Stimulated activated effector memory CD8-positive, alpha-beta T cell treated with anti-CD3 and anti-CD28 coated beads, Interleukin-12 subunit alpha, Interleukin-12 subunit beta, amount 100 ng/mL, for 72 hours (primary cell): ENCODE data around the gene NDUFS6.

Experiments
- ATAC-seq: fragments of 150-1000 bp; cut with Tn5 transposase; 2 replicates; pipeline ENCODE4 v1.10.0; 2021
- DNase-seq, 2 donors: peaks; one replicate each; pipeline ENCODE4 v3.0.0; 2021 to 2022; ENCODE audit warnings: low spot score in 2 of 2
- H3K27ac Mint-ChIP-seq: one replicate; pipeline ENCODE4 v1.8.0; 2022; ENCODE audit warnings: mild to moderate bottlenecking, mixed read lengths
- H3K36me3 Mint-ChIP-seq: one replicate; pipeline ENCODE4 v1.8.0; 2022; ENCODE audit warnings: mild to moderate bottlenecking, mixed read lengths
- H3K4me1 Mint-ChIP-seq: one replicate; pipeline ENCODE4 v1.8.0; 2022; ENCODE audit warnings: mixed read lengths
- H3K4me3 Mint-ChIP-seq: one replicate; pipeline ENCODE4 v1.8.0; 2022; ENCODE audit warnings: mild to moderate bottlenecking, mixed read lengths
- H3K9me3 Mint-ChIP-seq: one replicate; pipeline ENCODE4 v1.8.0; 2022; ENCODE audit warnings: mixed read lengths

The NDUFS6 gene

GRCh38 chr5:1850324-1851154 lies 49.3 kb downstream of the NDUFS6 start:
- Mint-ChIP-seq H3K9me3 (no peaks in the 10 kb centered on the region), H3K36me3 (no peaks in the 10 kb centered on the region), H3K27ac (no peak overlapping the region), H3K4me1 (no peaks in the 10 kb centered on the region), H3K4me3 (no peak overlapping the region)
- no peak for DNase-seq
- no peak for ATAC-seq

GRCh38 chr5:1851290-1851934 lies 50.2 kb downstream of the NDUFS6 start:
- Mint-ChIP-seq H3K36me3 (no peaks in the 10 kb centered on the region), H3K4me3 (no peak overlapping the region), H3K27ac (no peak overlapping the region), H3K4me1 (no peaks in the 10 kb centered on the region), H3K9me3 (no peaks in the 10 kb centered on the region)
- DNase-seq (no peak), ATAC-seq (no peak)

GRCh38 chr5:1852324-1852947 lies 51.2 kb downstream of the NDUFS6 start:
- ATAC-seq = no peak
- H3K27ac Mint-ChIP-seq = no peak overlapping the region
- DNase-seq = no peak
- H3K4me3 Mint-ChIP-seq = no peak overlapping the region
- no peaks in the 10 kb centered on the region for H3K36me3 Mint-ChIP-seq
- no peaks in the 10 kb centered on the region for H3K9me3 Mint-ChIP-seq
- H3K4me1 Mint-ChIP-seq = no peaks in the 10 kb centered on the region

- no peak for ATAC-seq
- H3K36me3 Mint-ChIP-seq = no peaks in the 10 kb centered on the region
- no peak overlapping the region for H3K4me3 Mint-ChIP-seq
- no peak for DNase-seq
- H3K4me1 Mint-ChIP-seq = no peaks in the 10 kb centered on the region
- no peak overlapping the region for H3K27ac Mint-ChIP-seq
- no peaks in the 10 kb centered on the region for H3K9me3 Mint-ChIP-seq
Observed at GRCh38 chr5:1853531-1853930, 52.3 kb downstream of the NDUFS6 start.

- DNase-seq = no peak
- Mint-ChIP-seq H3K36me3 (no peaks in the 10 kb centered on the region), H3K4me3 (no peak overlapping the region), H3K9me3 (no peaks in the 10 kb centered on the region), H3K4me1 (no peaks in the 10 kb centered on the region), H3K27ac (no peak overlapping the region)
- ATAC-seq = no peak
Observed at GRCh38 chr5:1855075-1855474, 53.9 kb downstream of the NDUFS6 start.

- H3K9me3 Mint-ChIP-seq = no peaks in the 10 kb centered on the region
- no peak overlapping the region for H3K4me3 Mint-ChIP-seq
- no peak for ATAC-seq
Observed at GRCh38 chr5:1855596-1855995, 54.4 kb downstream of the NDUFS6 start.

GRCh38 chr5:1856596-1857255 lies 55.5 kb downstream of the NDUFS6 start:
- Mint-ChIP-seq H3K9me3 (no peaks in the 10 kb centered on the region), H3K4me3 (no peak overlapping the region), H3K36me3 (no peaks in the 10 kb centered on the region), H3K27ac (no peak overlapping the region), H3K4me1 (no peaks in the 10 kb centered on the region)
- no peak for ATAC-seq
- DNase-seq = no peak

More at GRCh38 chr5:1855596-1855995, 54.4 kb downstream of the NDUFS6 start:
- Mint-ChIP-seq H3K4me1 (no peaks in the 10 kb centered on the region), H3K27ac (no peak overlapping the region), H3K36me3 (no peaks in the 10 kb centered on the region)
- DNase-seq = no peak

- Mint-ChIP-seq H3K9me3 (no peaks in the 10 kb centered on the region), H3K27ac (no peak overlapping the region), H3K36me3 (no peaks in the 10 kb centered on the region), H3K4me1 (no peaks in the 10 kb centered on the region), H3K4me3 (no peak overlapping the region)
- no peak for DNase-seq
- no peak for ATAC-seq
Observed at GRCh38 chr5:1857256-1857600, 56.0 kb downstream of the NDUFS6 start.

GRCh38 chr5:1858436-1858835 lies 57.2 kb downstream of the NDUFS6 start:
- DNase-seq (no peak), ATAC-seq (no peak)
- H3K4me1 Mint-ChIP-seq = no peaks in the 10 kb centered on the region
- no peak overlapping the region for H3K27ac Mint-ChIP-seq
- H3K4me3 Mint-ChIP-seq = no peak overlapping the region
- no peaks in the 10 kb centered on the region for H3K9me3 Mint-ChIP-seq
- no peaks in the 10 kb centered on the region for H3K36me3 Mint-ChIP-seq

- Mint-ChIP-seq H3K4me3 (no peak overlapping the region), H3K4me1 (no peaks in the 10 kb centered on the region), H3K27ac (no peak overlapping the region), H3K36me3 (no peaks in the 10 kb centered on the region), H3K9me3 (no peaks in the 10 kb centered on the region)
- ATAC-seq (no peak), DNase-seq (no peak)
Observed at GRCh38 chr5:1859099-1859498, 57.9 kb downstream of the NDUFS6 start.

GRCh38 chr5:1860021-1860610 lies 58.9 kb downstream of the NDUFS6 start:
- Mint-ChIP-seq H3K27ac (no peak overlapping the region), H3K4me1 (no peaks in the 10 kb centered on the region), H3K36me3 (no peaks in the 10 kb centered on the region), H3K9me3 (no peaks in the 10 kb centered on the region), H3K4me3 (no peak overlapping the region)
- ATAC-seq = no peak
- no peak for DNase-seq

- H3K27ac Mint-ChIP-seq = no peak overlapping the region
- no peak for DNase-seq
- no peaks in the 10 kb centered on the region for H3K9me3 Mint-ChIP-seq
- ATAC-seq = no peak
- H3K4me1 Mint-ChIP-seq = no peaks in the 10 kb centered on the region
- H3K36me3 Mint-ChIP-seq = no peaks in the 10 kb centered on the region
- H3K4me3 Mint-ChIP-seq = no peak overlapping the region
Observed at GRCh38 chr5:1860949-1861348, 59.7 kb downstream of the NDUFS6 start.

GRCh38 chr5:1864896-1865440 lies 63.8 kb downstream of the NDUFS6 start:
- no peak overlapping the region for H3K4me3 Mint-ChIP-seq
- no peaks in the 10 kb centered on the region for H3K9me3 Mint-ChIP-seq
- H3K4me1 Mint-ChIP-seq = no peaks in the 10 kb centered on the region
- no peaks in the 10 kb centered on the region for H3K36me3 Mint-ChIP-seq
- H3K27ac Mint-ChIP-seq = no peak overlapping the region
- ATAC-seq (no peak), DNase-seq (no peak)

- H3K36me3 Mint-ChIP-seq = no peaks in the 10 kb centered on the region
- no peaks in the 10 kb centered on the region for H3K4me1 Mint-ChIP-seq
- ATAC-seq (no peak), DNase-seq (no peak)
- no peaks in the 10 kb centered on the region for H3K9me3 Mint-ChIP-seq
- no peak overlapping the region for H3K4me3 Mint-ChIP-seq
- H3K27ac Mint-ChIP-seq = no peak overlapping the region
Observed at GRCh38 chr5:1865486-1865885, 64.3 kb downstream of the NDUFS6 start.
